CD14-positive monocyte (primary cell): ENCODE data around the gene GGA2. TPM values are rescaled to one million over a fixed set of nuclear protein-coding genes. Genes with fewer than 3 reads are reported as not detected.

Source experiments
- DNase-seq, 3 donors: peaks; one replicate each; pipeline ENCODE4 v3.0.0-alpha.2; 2011 to 2022
- H2AFZ ChIP-seq: 2 replicates; pipeline ENCODE4 v1.6.0; 2012; ENCODE audit warnings: mild to moderate bottlenecking, low read depth, low read length, inconsistent platforms; ENCODE audit not compliant: insufficient read depth, poor library complexity, severe bottlenecking
- H3K27ac ChIP-seq, 2 donors: 1 replicate in 1 of 2; 2 replicates in 1 of 2; pipeline ENCODE4 v1.5.1; 2012 to 2013; ENCODE audit warnings: low read length in 2 of 2, control low read depth in 1 of 2, inconsistent platforms in 1 of 2, low read depth in 1 of 2, mild to moderate bottlenecking in 1 of 2
- H3K27me3 ChIP-seq, 2 donors: one replicate each; pipeline versions ENCODE4 v1.6.0 to v1.6.1; 2011 to 2013; ENCODE audit warnings: low read length in 2 of 2; ENCODE audit not compliant: control insufficient read depth in 2 of 2, insufficient read depth in 2 of 2
- H3K36me3 ChIP-seq, 2 donors: replicated peaks in 1 of 2; 1 replicate in 1 of 2; 2 replicates in 1 of 2; pipeline versions ENCODE4 v1.5.1 to v1.6.1; 2012 to 2013; ENCODE audit warnings: low read length in 2 of 2, control low read depth in 1 of 2, inconsistent platforms in 1 of 2, mild to moderate bottlenecking in 1 of 2; ENCODE audit not compliant: insufficient read depth in 2 of 2, control insufficient read depth in 1 of 2
- H3K4me1 ChIP-seq, 2 donors: 1 replicate in 1 of 2; 2 replicates in 1 of 2; pipeline versions ENCODE4 v1.5.1 to v1.6.1; 2012 to 2013; ENCODE audit warnings: low read length in 2 of 2, control low read depth in 1 of 2, inconsistent platforms in 1 of 2, mild to moderate bottlenecking in 1 of 2, moderate library complexity in 1 of 2; ENCODE audit not compliant: insufficient read depth in 2 of 2, control insufficient read depth in 1 of 2
- H3K4me2 ChIP-seq: replicated peaks from 2 replicates; pipeline ENCODE3; 2012; ENCODE audit warnings: low read length, moderate library complexity, mild to moderate bottlenecking; ENCODE audit not compliant: poor library complexity, severe bottlenecking; ENCODE audit errors: extremely low read depth
- H3K4me3 ChIP-seq, 3 experiments: fragments of 200-600 bp in 1 of 3; sonication (generic) in 1 of 3; replicated peaks in 1 of 3; 1 replicate in 2 of 3; 2 replicates in 1 of 3; pipeline ENCODE4 v1.5.1; 2011 to 2013; ENCODE audit warnings: low read length in 3 of 3, mild to moderate bottlenecking in 3 of 3, control low read depth in 2 of 3, low read depth in 2 of 3, inconsistent platforms in 1 of 3, moderate library complexity in 1 of 3
- H3K79me2 ChIP-seq: 2 replicates; pipeline ENCODE4 v1.6.0; 2012; ENCODE audit warnings: mild to moderate bottlenecking, control low read depth, inconsistent platforms, low read length, moderate library complexity; ENCODE audit not compliant: insufficient read depth
- H3K9ac ChIP-seq: 2 replicates; pipeline ENCODE4 v1.6.0; 2017; ENCODE audit warnings: low read length, mild to moderate bottlenecking; ENCODE audit not compliant: insufficient read depth, poor library complexity, severe bottlenecking
- H3K9me3 ChIP-seq, 2 donors: replicated peaks in 1 of 2; 1 replicate in 1 of 2; 2 replicates in 1 of 2; pipeline versions ENCODE4 v1.5.1 to v1.6.1; 2012 to 2013; ENCODE audit warnings: low read length in 2 of 2, control low read depth in 1 of 2; ENCODE audit not compliant: control insufficient read depth in 1 of 2, insufficient read depth in 1 of 2
- H4K20me1 ChIP-seq: 2 replicates; pipeline ENCODE4 v1.6.0; 2012; ENCODE audit warnings: mild to moderate bottlenecking, low read length, control low read depth, moderate library complexity; ENCODE audit not compliant: insufficient read depth
- H3K27ac Mint-ChIP-seq, 7 donors: one replicate each; pipeline ENCODE4 v1.8.0; 2020; ENCODE audit warnings: mild to moderate bottlenecking in 7 of 7, mixed read lengths in 7 of 7, moderate library complexity in 6 of 7, inconsistent platforms in 2 of 7
- H3K27me3 Mint-ChIP-seq, 3 donors: one replicate each; pipeline ENCODE4 v1.8.0; 2021 to 2022; ENCODE audit warnings: low read depth in 3 of 3, mild to moderate bottlenecking in 3 of 3, mixed read lengths in 3 of 3, moderate library complexity in 3 of 3, inconsistent platforms in 1 of 3
- H3K36me3 Mint-ChIP-seq, 2 donors: one replicate each; pipeline ENCODE4 v1.8.0; 2020; ENCODE audit warnings: mixed read lengths in 2 of 2, inconsistent platforms in 1 of 2, mild to moderate bottlenecking in 1 of 2
- H3K4me1 Mint-ChIP-seq: one replicate; pipeline ENCODE4 v1.8.0; 2020; ENCODE audit warnings: mild to moderate bottlenecking, mixed read lengths
- H3K4me3 Mint-ChIP-seq, 2 donors: one replicate each; pipeline ENCODE4 v1.8.0; 2020; ENCODE audit warnings: mild to moderate bottlenecking in 2 of 2, mixed read lengths in 2 of 2, moderate library complexity in 1 of 2
- H3K9me3 Mint-ChIP-seq, 7 donors: one replicate each; pipeline ENCODE4 v1.8.0; 2020 to 2022; ENCODE audit warnings: mixed read lengths in 7 of 7, mild to moderate bottlenecking in 6 of 7, moderate library complexity in 6 of 7, inconsistent platforms in 2 of 7
- CTCF ChIP-seq: fragments of 200-600 bp; IDR thresholded peaks from one replicate; pipeline ENCODE4 v1.8.0; 2022; ENCODE audit warnings: antibody characterized with exemption, mild to moderate bottlenecking
- WGBS: methylation state at CpG from one replicate; pipeline ENCODE4 v1.1.5; 2013; ENCODE audit warnings: missing lambda C conversion rate; ENCODE audit not compliant: insufficient coverage; 5-methylcytosine and 5-hydroxymethylcytosine counted together
- intact Hi-C, 2 donors: fragments of 100-400 bp; cut with micrococcal nuclease; formaldehyde crosslinking; loops; one replicate each; pipeline versions ENCODE4 v1.15.0 to v1.15.1; 2023
- polyA plus RNA-seq, 3 donors: library from polyadenylated mRNA; depleted of rRNA in 1 of 3; unstranded in 2 of 3; stranded (reverse) in 1 of 3; fragments of 300-500 nt in 2 of 3; fragments of >200 nt in 1 of 3; fragmentation: Illumina TruSeq in 2 of 3; gene quantifications; 1 replicate in 2 of 3; 2 replicates in 1 of 3; pipeline ENCODE4 v1.2.3, GENCODE V29; 2012 to 2021

The GGA2 gene
- polyA plus RNA-seq, 3 donors = 37.5 to 55.4 (median 49.5) TPM

GRCh38 chr16:23420011-23420410 is 90.3 kb downstream of the GGA2 start:
- Mint-ChIP-seq H3K27ac (no peak overlapping the region), H3K9me3 (no peaks in the 10 kb centered on the region), H3K27me3 (no peaks in the 10 kb centered on the region), H3K36me3 (peaks cover 54 to 72% of the 10 kb centered on the region in 2 donors), H3K4me1 (no peaks in the 10 kb centered on the region), H3K4me3 (no peak overlapping the region)
- H3K36me3 ChIP-seq = peaks cover 45 to 70% of the 10 kb centered on the region in 2 donors
- DNase-seq = no peak
- 100% methylated on average over 2 of the region's 5 CpGs for WGBS
- H3K9me3 ChIP-seq = no peaks in the 10 kb centered on the region
- no peaks in the 10 kb centered on the region for H4K20me1 ChIP-seq
- no peaks in the 10 kb centered on the region for H3K4me1 ChIP-seq
- TF ChIP-seq CTCF = no peak
- no peaks in the 10 kb centered on the region for H3K79me2 ChIP-seq
- no peaks in the 10 kb centered on the region for H3K27me3 ChIP-seq
- no peak overlapping the region for H2AFZ ChIP-seq
- no peak overlapping the region for H3K27ac ChIP-seq
- H3K9ac ChIP-seq = no peak overlapping the region
- intact Hi-C loops = no loop called here
- H3K4me3 ChIP-seq = no peak overlapping the region
- no peak overlapping the region for H3K4me2 ChIP-seq

GRCh38 chr16:23416816-23417215 is 93.5 kb downstream of the GGA2 start:
- Histone ChIP-seq H4K20me1 (no peaks in the 10 kb centered on the region), H3K79me2 (no peaks in the 10 kb centered on the region), H3K4me3 (no peak overlapping the region), H3K36me3 (peaks cover 52 to 88% of the 10 kb centered on the region in 2 donors), H3K9ac (no peak overlapping the region), H3K4me1 (no peaks in the 10 kb centered on the region), H2AFZ (no peak overlapping the region), H3K27ac (no peak overlapping the region), H3K9me3 (no peaks in the 10 kb centered on the region), H3K4me2 (no peak overlapping the region), H3K27me3 (no peaks in the 10 kb centered on the region)
- no peaks in the 10 kb centered on the region for H3K9me3 Mint-ChIP-seq
- H3K27me3 Mint-ChIP-seq = no peaks in the 10 kb centered on the region
- H3K27ac Mint-ChIP-seq = no peak overlapping the region
- H3K4me1 Mint-ChIP-seq = no peaks in the 10 kb centered on the region
- no peak for TF ChIP-seq CTCF
- 97% methylated on average over 7 of the region's 7 CpGs for WGBS
- H3K36me3 Mint-ChIP-seq = peaks cover 68 to 72% of the 10 kb centered on the region in 2 donors
- no peak overlapping the region for H3K4me3 Mint-ChIP-seq
- intact Hi-C loops = no loop called here
- no peak for DNase-seq
